GM12865 (cell line): ENCODE data around the gene NCR2.

Experiments used
- DNase-seq: peaks from one replicate; pipeline ENCODE4 v3.0.0; 2010; ENCODE audit warnings: low read depth
- H3K4me3 ChIP-seq: 2 replicates; pipeline ENCODE4 v1.5.1; 2011; ENCODE audit warnings: mild to moderate bottlenecking, low read depth, low read length, control low read depth
- TF ChIP-seq, protein P1 (sequence below): IDR thresholded peaks from 2 replicates; pipeline ENCODE4 v1.5.1; 2011; ENCODE audit warnings: low read length, control low read depth, low read depth, inconsistent platforms; ENCODE audit not compliant: insufficient read depth; ENCODE audit errors: missing control alignments

NCR2 gene

DNA sequence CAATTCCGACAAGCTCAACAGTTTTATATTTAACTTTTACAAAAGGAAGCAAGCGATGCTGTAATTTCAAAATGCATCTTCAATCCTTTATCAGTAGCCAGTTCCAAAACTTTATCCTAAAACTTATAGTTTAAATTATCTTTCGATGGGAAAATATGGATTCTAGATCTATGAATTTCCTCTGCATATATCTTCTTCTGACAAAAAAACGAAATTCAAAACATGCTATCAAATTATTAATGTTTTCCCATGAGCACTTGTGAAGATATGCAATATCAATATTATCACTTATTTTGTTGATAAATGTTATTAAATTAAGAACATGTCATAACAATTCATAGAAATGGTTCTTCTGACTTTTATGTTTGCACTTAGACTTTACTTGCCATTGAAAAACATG, 2.3 kb downstream of the NCR2 start:
- H3K4me3 ChIP-seq = no peak overlapping the region
- no peak for DNase-seq
- TF ChIP-seq, protein P1, sequence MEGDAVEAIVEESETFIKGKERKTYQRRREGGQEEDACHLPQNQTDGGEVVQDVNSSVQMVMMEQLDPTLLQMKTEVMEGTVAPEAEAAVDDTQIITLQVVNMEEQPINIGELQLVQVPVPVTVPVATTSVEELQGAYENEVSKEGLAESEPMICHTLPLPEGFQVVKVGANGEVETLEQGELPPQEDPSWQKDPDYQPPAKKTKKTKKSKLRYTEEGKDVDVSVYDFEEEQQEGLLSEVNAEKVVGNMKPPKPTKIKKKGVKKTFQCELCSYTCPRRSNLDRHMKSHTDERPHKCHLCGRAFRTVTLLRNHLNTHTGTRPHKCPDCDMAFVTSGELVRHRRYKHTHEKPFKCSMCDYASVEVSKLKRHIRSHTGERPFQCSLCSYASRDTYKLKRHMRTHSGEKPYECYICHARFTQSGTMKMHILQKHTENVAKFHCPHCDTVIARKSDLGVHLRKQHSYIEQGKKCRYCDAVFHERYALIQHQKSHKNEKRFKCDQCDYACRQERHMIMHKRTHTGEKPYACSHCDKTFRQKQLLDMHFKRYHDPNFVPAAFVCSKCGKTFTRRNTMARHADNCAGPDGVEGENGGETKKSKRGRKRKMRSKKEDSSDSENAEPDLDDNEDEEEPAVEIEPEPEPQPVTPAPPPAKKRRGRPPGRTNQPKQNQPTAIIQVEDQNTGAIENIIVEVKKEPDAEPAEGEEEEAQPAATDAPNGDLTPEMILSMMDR = no peak

DNA sequence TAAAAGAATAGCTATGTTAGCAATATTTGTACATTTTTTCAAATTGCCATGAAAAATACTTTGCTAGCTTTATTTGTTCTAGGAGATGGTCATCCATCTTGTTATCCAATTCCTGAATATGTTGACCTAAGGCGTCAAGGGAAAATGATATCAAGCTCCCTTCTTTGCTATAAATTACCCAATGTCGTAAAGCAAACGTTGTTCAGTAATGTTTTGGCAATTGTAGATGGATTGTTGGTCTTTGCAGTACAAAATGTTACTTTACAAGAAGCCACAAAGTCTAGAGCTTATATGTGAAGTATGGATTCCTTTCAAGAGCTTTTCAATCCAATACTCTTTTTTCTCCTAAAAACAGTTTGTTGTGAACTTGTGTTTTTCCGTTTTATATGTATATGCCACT, 3.3 kb downstream of the NCR2 start:
- TF ChIP-seq, protein P1 = no peak
- no peak for DNase-seq
- H3K4me3 ChIP-seq = no peak overlapping the region

DNA sequence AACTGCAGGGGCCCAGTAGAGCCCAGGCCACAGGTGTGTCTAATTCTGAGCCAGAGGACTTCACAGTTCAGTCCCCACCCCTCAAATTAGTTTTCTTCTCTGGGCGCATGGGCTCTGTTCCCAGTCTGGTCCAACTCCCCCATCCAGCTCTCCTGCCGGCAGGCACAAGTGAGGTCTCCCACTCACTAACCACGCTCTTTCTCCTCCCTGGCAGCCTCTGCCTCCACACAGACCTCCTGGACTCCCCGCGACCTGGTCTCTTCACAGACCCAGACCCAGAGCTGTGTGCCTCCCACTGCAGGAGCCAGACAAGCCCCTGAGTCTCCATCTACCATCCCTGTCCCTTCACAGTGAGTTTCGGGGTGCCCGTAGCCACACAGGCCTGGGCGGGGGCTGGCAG, 6.2 kb downstream of the NCR2 start:
- DNase-seq = no peak
- no peak overlapping the region for H3K4me3 ChIP-seq
- TF ChIP-seq, protein P1 = no peak

DNA sequence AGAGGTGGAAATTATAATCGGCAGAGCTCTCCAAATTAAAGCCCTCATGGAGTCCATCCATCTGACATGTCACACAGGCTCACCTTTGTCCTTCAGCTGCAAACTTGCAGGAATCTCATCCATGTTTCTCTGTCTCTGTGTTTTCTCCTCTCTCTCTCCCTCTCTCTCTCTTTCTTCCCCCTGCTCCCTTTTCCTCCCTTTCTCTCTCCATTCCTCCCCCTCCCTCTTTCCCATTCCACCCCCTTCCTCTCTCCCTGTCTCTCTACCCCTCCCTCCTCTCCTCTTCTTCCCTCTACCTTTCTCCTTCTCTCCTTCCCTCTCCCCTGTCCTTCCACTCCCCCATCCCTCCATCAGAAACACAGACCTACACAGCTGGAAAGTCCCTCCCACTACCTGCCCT, 6.8 kb downstream of the NCR2 start:
- TF ChIP-seq, protein P1 = no peak
- no peak for DNase-seq
- no peak overlapping the region for H3K4me3 ChIP-seq

DNA sequence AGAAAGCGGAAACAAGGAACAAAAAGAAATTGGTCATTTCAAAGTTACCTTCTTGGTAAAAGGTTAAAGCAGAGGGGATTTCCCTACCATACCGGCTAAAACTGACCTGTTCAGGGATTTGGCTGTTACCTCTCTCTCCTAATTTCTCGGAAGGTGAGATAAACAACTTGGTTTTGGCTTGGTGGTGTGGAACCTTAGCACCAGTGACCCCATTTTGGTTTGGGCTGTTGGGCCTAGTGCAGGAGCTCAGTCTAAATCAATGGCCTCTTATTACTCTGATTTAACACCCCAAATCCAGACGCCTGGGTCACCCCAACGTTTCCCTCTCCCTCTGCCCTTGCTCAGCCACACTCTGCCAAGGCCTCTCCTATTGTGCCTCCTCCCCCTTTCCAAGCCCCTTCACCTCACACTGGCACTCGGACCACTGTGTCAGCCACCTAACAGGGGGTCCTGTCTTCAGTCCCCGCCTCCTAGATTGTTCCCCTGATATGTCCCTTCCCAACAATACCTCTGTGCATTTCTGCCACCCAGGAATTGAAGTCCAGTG, 8.3 kb downstream of the NCR2 start:
- no peak overlapping the region for H3K4me3 ChIP-seq
- TF ChIP-seq, protein P1 = no peak
- no peak for DNase-seq

DNA sequence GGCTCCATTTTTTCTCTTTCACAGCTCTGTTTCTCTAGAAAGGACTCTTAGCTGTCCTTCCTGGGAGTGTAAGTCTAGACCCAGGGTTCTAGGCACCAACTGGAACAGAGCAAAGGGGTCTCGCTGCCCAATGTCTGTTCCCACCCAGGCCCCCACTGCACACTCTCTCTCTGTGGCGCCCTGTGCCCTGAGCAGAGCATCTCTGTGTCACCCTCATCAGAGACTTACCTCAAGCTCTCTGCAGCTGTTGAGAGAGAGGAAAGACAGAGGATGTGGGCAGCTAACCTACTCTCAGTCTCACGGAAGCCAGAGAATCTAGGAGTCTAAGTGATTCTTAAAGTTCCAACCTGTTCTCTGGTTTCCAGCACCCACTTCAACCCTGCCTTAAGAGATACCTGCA, 9.5 kb downstream of the NCR2 start:
- TF ChIP-seq, protein P1 = no peak
- H3K4me3 ChIP-seq = no peak overlapping the region
- DNase-seq = peak; percentile 54

DNA sequence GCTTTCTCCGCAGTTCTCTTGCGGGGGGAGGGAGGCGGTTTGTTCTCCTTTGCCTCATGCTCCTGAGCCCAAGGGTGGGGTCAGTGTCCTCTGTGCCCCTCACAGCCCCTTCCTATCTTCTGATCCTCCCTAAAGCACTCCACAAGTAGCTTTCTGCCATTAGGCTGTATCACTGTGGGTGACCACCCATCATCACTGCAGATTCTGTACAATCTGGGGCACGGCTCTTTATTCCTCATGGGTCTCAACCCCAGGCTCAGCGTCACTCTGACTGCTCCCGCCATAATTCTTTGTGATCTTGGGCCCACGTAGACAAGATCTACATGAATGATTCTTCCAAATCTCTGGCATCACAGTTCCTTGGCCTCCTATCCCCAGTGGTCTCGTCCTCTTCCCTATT, 10.5 kb downstream of the NCR2 start:
- no peak for DNase-seq
- H3K4me3 ChIP-seq = no peak overlapping the region
- TF ChIP-seq, protein P1 = no peak
